ENCODE data around the gene TOP1. TPM values are rescaled to one million over a fixed set of nuclear protein-coding genes. Genes with fewer than 3 reads are reported as not detected.

TOP1 gene
- total RNA-seq, 1 experiment from 2014 or later = 129 TPM

GRCh38 chr20:41004531-41005360, 23.9 kb upstream of the TOP1 start:
- Mint-ChIP-seq H3K4me3 (ENCODE audit: low read depth, unreplicated experiment) (peak overlapping the region; percentile 56), H3K27ac (ENCODE audit: unreplicated experiment) (peak overlapping the region; percentile 99), H3K9me3 (ENCODE audit: low read depth, unreplicated experiment) (peaks cover 5% of the 10 kb centered on the region), H3K36me3 (ENCODE audit: insufficient read depth, unreplicated experiment) (peaks cover 27% of the 10 kb centered on the region), H3K4me1 (ENCODE audit: low read depth, unreplicated experiment) (peaks cover 57% of the 10 kb centered on the region), H3K27me3 (ENCODE audit: unreplicated experiment) (no peaks in the 10 kb centered on the region)
- no peak for DNase-seq
- CTCF ChIA-PET = interaction anchor here (0.5 to 2.2 kb wide), 6 partner anchors 12 to 106 kb away, joined by 3 to 12 read pairs (median 4); no protein-coding TSS in a partner anchor
- BruUV-seq (replicated peaks) = TSS peak; percentile 60
- intact Hi-C loops (cut with micrococcal nuclease; ENCODE audit: unreplicated experiment) = no loop called here
- no peak for TF ChIP-seq CTCF (IDR thresholded peaks at IDR 0.05; ENCODE audit: unreplicated experiment)

- peak overlapping the region; percentile 99 for H3K27ac Mint-ChIP-seq (ENCODE audit: unreplicated experiment)
- no peak for TF ChIP-seq CTCF (IDR thresholded peaks at IDR 0.05; ENCODE audit: unreplicated experiment)
- H3K9me3 Mint-ChIP-seq (ENCODE audit: low read depth, unreplicated experiment) = peaks cover 5% of the 10 kb centered on the region
- CTCF ChIA-PET = interaction anchor here (1.0 to 2.2 kb wide), 5 partner anchors 12 to 27 kb away, joined by 3 to 12 read pairs (median 4); no protein-coding TSS in a partner anchor
- no peaks in the 10 kb centered on the region for H3K27me3 Mint-ChIP-seq (ENCODE audit: unreplicated experiment)
- no TSS peak for BruUV-seq (replicated peaks)
- peak; percentile 90 for DNase-seq
- peaks cover 30% of the 10 kb centered on the region for H3K36me3 Mint-ChIP-seq (ENCODE audit: insufficient read depth, unreplicated experiment)
- H3K4me3 Mint-ChIP-seq (ENCODE audit: low read depth, unreplicated experiment) = peak overlapping the region; percentile 56
- H3K4me1 Mint-ChIP-seq (ENCODE audit: low read depth, unreplicated experiment) = peaks cover 62% of the 10 kb centered on the region
- intact Hi-C loops (cut with micrococcal nuclease; ENCODE audit: unreplicated experiment) = no loop called here
These were observed 23.3 kb upstream of the TOP1 start for GRCh38 chr20:41005361-41005729.

GRCh38 chr20:41006126-41006935, 22.3 kb upstream of the TOP1 start:
- H3K4me1 Mint-ChIP-seq (ENCODE audit: low read depth, unreplicated experiment) = peaks cover 64% of the 10 kb centered on the region
- peak overlapping the region; percentile 99 for H3K27ac Mint-ChIP-seq (ENCODE audit: unreplicated experiment)
- TF ChIP-seq CTCF (IDR thresholded peaks at IDR 0.05; ENCODE audit: unreplicated experiment) = no peak
- no TSS peak for BruUV-seq (replicated peaks)
- peaks cover 5% of the 10 kb centered on the region for H3K9me3 Mint-ChIP-seq (ENCODE audit: low read depth, unreplicated experiment)
- intact Hi-C loops (cut with micrococcal nuclease; ENCODE audit: unreplicated experiment) = no loop called here
- no peak for DNase-seq
- H3K27me3 Mint-ChIP-seq (ENCODE audit: unreplicated experiment) = no peaks in the 10 kb centered on the region
- peaks cover 30% of the 10 kb centered on the region for H3K36me3 Mint-ChIP-seq (ENCODE audit: insufficient read depth, unreplicated experiment)
- no peak overlapping the region for H3K4me3 Mint-ChIP-seq (ENCODE audit: low read depth, unreplicated experiment)
- CTCF ChIA-PET = interaction anchor here (0.5 to 2.2 kb wide), 4 partner anchors 15 to 1940 kb away, joined by 3 to 12 read pairs (median 3); no protein-coding TSS in a partner anchor

- H3K4me3 Mint-ChIP-seq (ENCODE audit: low read depth, unreplicated experiment) = no peak overlapping the region
- peaks cover 5% of the 10 kb centered on the region for H3K9me3 Mint-ChIP-seq (ENCODE audit: low read depth, unreplicated experiment)
- BruUV-seq (replicated peaks) = no TSS peak
- intact Hi-C loops (cut with micrococcal nuclease; ENCODE audit: unreplicated experiment) = no loop called here
- no peaks in the 10 kb centered on the region for H3K27me3 Mint-ChIP-seq (ENCODE audit: unreplicated experiment)
- peaks cover 70% of the 10 kb centered on the region for H3K4me1 Mint-ChIP-seq (ENCODE audit: low read depth, unreplicated experiment)
- TF ChIP-seq CTCF (IDR thresholded peaks at IDR 0.05; ENCODE audit: unreplicated experiment) = no peak
- CTCF ChIA-PET = interaction anchor here (1.2 to 2.2 kb wide), 2 partner anchors 16 to 21 kb away, joined by 3 to 12 read pairs; no protein-coding TSS in a partner anchor
- no peak for DNase-seq
- H3K36me3 Mint-ChIP-seq (ENCODE audit: insufficient read depth, unreplicated experiment) = peaks cover 34% of the 10 kb centered on the region
- H3K27ac Mint-ChIP-seq (ENCODE audit: unreplicated experiment) = no peak overlapping the region
These were observed 21.6 kb upstream of the TOP1 start for GRCh38 chr20:41006936-41007474.

Measured in Calu3 (cell line).